SK-N-SH (cell line): ENCODE results near the gene FAM168A. TPM values are rescaled to one million over a fixed set of nuclear protein-coding genes. Genes with fewer than 3 reads are reported as not detected.

ENCODE experiments used
- CTCF ChIA-PET: fragments of 300-600, 350-600 bp; formaldehyde crosslinking; extraction: SDS; loops from one replicate; lab custom pipeline; 2021; lab: Yijun Ruan, JAX
- POLR2A ChIA-PET: fragments of 350-600 bp; sonication (Branson Sonifier 250); formaldehyde crosslinking; extraction: SDS; loops from one replicate; lab custom pipeline; 2020; ENCODE audit warnings: antibody characterized with exemption, inconsistent platforms; lab: Yijun Ruan, JAX
- DNase-seq: peaks from one replicate; pipeline ENCODE4 v3.0.0; 2012
- H2AFZ ChIP-seq: fragments of 200-600 bp; sonication (generic); 2 replicates; pipeline ENCODE4 v1.8.1; 2016; ENCODE audit warnings: antibody characterized with exemption, mild to moderate bottlenecking, low read depth
- H3F3A ChIP-seq: fragments of 200-600 bp; sonication (generic); replicated peaks from 2 replicates; pipeline ENCODE3; 2016; ENCODE audit warnings: antibody characterized with exemption, mild to moderate bottlenecking; ENCODE audit not compliant: insufficient read depth
- H3K27ac ChIP-seq, 2 experiments: fragments of 200-500 bp in 1 of 2; fragments of 200-600 bp in 1 of 2; sonication (Bioruptor generic) in 1 of 2; sonication (generic), shearing (Covaris generic) in 1 of 2; 2 replicates each; pipeline versions ENCODE4 v1.5.1 to v1.6.1; 2014 to 2016; ENCODE audit warnings: low read depth in 2 of 2, inconsistent platforms in 1 of 2, low read length in 1 of 2, mild to moderate bottlenecking in 1 of 2, mixed read lengths in 1 of 2
- H3K27me3 ChIP-seq: fragments of 200-600 bp; sonication (generic), shearing (Covaris generic); 2 replicates; pipeline ENCODE4 v1.6.1; 2016; ENCODE audit warnings: mixed run types; ENCODE audit not compliant: insufficient read depth
- H3K36me3 ChIP-seq, 2 experiments: fragments of 200-500 bp in 1 of 2; fragments of 200-600 bp in 1 of 2; sonication (Bioruptor generic) in 1 of 2; sonication (generic) in 1 of 2; replicated peaks in 1 of 2; 2 replicates each; pipeline versions ENCODE3 to v1.5.1; 2014 to 2016; ENCODE audit warnings: low read length in 1 of 2, mild to moderate bottlenecking in 1 of 2; ENCODE audit not compliant: insufficient read depth in 2 of 2, control insufficient read depth in 1 of 2
- H3K4me1 ChIP-seq, 2 experiments: fragments of 200-500 bp in 1 of 2; fragments of 200-600 bp in 1 of 2; sonication (Bioruptor generic) in 1 of 2; sonication (generic), shearing (Covaris generic) in 1 of 2; 2 replicates each; pipeline versions ENCODE4 v1.5.1 to v1.6.1; 2014 to 2016; ENCODE audit warnings: low read depth in 1 of 2, low read length in 1 of 2, mixed run types in 1 of 2; ENCODE audit not compliant: insufficient read depth in 2 of 2, control insufficient read depth in 1 of 2
- H3K4me2 ChIP-seq: fragments of 200-600 bp; sonication (generic), shearing (Covaris generic); 2 replicates; pipeline ENCODE4 v1.6.1; 2017; ENCODE audit warnings: mixed run types
- H3K4me3 ChIP-seq, 2 experiments: fragments of 200-500 bp in 1 of 2; fragments of 200-600 bp in 1 of 2; sonication (Bioruptor generic) in 1 of 2; sonication (generic), shearing (Covaris generic) in 1 of 2; 2 replicates each; pipeline versions ENCODE4 v1.5.1 to v1.8.1; 2014 to 2016; ENCODE audit warnings: low read depth in 2 of 2, inconsistent platforms in 1 of 2, low read length in 1 of 2, mild to moderate bottlenecking in 1 of 2, mixed read lengths in 1 of 2, moderate library complexity in 1 of 2
- H3K79me2 ChIP-seq: fragments of 200-600 bp; sonication (generic); 2 replicates; pipeline ENCODE4 v1.8.1; 2017; ENCODE audit warnings: mild to moderate bottlenecking; ENCODE audit not compliant: insufficient read depth
- H3K9ac ChIP-seq: fragments of 200-600 bp; sonication (generic); 2 replicates; pipeline ENCODE4 v1.6.1; 2017; ENCODE audit warnings: mixed run types
- H3K9me2 ChIP-seq: fragments of 200-600 bp; sonication (generic); 2 replicates; pipeline ENCODE4 v1.6.1; 2017; ENCODE audit warnings: mixed run types
- H3K9me3 ChIP-seq: fragments of 200-600 bp; sonication (generic); 2 replicates; pipeline ENCODE4 v1.6.1; 2017; ENCODE audit warnings: mixed run types, mild to moderate bottlenecking, moderate library complexity
- H4K20me1 ChIP-seq: fragments of 200-600 bp; sonication (generic); 2 replicates; pipeline ENCODE4 v1.6.1; 2017; ENCODE audit warnings: mild to moderate bottlenecking, mixed run types; ENCODE audit not compliant: insufficient read depth
- ELF1 ChIP-seq: IDR thresholded peaks from 2 replicates; pipeline ENCODE4 v1.4.0; 2012
- EP300 ChIP-seq, 2 experiments: IDR thresholded peaks; 2 replicates each; pipeline versions ENCODE4 v1.4.0 to v1.6.1; 2012; ENCODE audit warnings: borderline replicate concordance in 1 of 2, low read depth in 1 of 2, low read length in 1 of 2
- FOXM1 ChIP-seq: IDR thresholded peaks from 2 replicates; pipeline ENCODE4 v1.4.0; 2012; ENCODE audit warnings: low read depth, mild to moderate bottlenecking
- GATA2 ChIP-seq: sonication (generic); formaldehyde crosslinking; IDR thresholded peaks from 2 replicates; pipeline ENCODE4 v1.5.0; 2020; ENCODE audit warnings: mild to moderate bottlenecking, missing genetic modification reagents
- MEF2A ChIP-seq: IDR thresholded peaks from 2 replicates; pipeline ENCODE4 v1.4.0; 2012; ENCODE audit warnings: low read depth, borderline replicate concordance
- MXI1 ChIP-seq: IDR thresholded peaks from 2 replicates; pipeline ENCODE4 v1.6.1; 2012; ENCODE audit warnings: mild to moderate bottlenecking, low read depth, low read length, improper control_type of control experiment
- NFIC ChIP-seq: IDR thresholded peaks from 2 replicates; pipeline ENCODE4 v1.4.0; 2012; ENCODE audit warnings: borderline replicate concordance
- POLR2AphosphoS5 ChIP-seq: IDR thresholded peaks from 2 replicates; pipeline ENCODE4 v1.6.1; 2012; ENCODE audit warnings: low read depth, low read length
- RXRA ChIP-seq: IDR thresholded peaks from 2 replicates; pipeline ENCODE4 v1.4.0; 2012; ENCODE audit warnings: low read depth, mild to moderate bottlenecking, borderline replicate concordance
- SMC3 ChIP-seq: IDR thresholded peaks from 2 replicates; pipeline ENCODE4 v1.6.1; 2012; ENCODE audit warnings: low read depth, low read length, improper control_type of control experiment
- TAF1 ChIP-seq: IDR thresholded peaks from 2 replicates; pipeline ENCODE4 v1.6.1; 2012; ENCODE audit warnings: low read depth, mild to moderate bottlenecking, low read length, moderate library complexity, borderline replicate concordance
- TCF12 ChIP-seq: IDR thresholded peaks from 2 replicates; pipeline ENCODE4 v1.4.0; 2012
- TEAD4 ChIP-seq: IDR thresholded peaks from 2 replicates; pipeline ENCODE4 v1.4.0; 2012; ENCODE audit warnings: mild to moderate bottlenecking, borderline replicate concordance; ENCODE audit not compliant: insufficient read depth
- YY1 ChIP-seq: IDR thresholded peaks from 2 replicates; pipeline ENCODE4 v1.4.0; 2012; ENCODE audit warnings: low read depth, mild to moderate bottlenecking
- WGBS: methylation state at CpG from one replicate; pipeline ENCODE4 v1.1.6; 2017; ENCODE audit warnings: low lambda C conversion rate; 5-methylcytosine and 5-hydroxymethylcytosine counted together
- polyA plus RNA-seq, 3 experiments: library from polyadenylated mRNA; depleted of rRNA; stranded (reverse); fragments of >200 nt; gene quantifications; 2 replicates each; pipeline ENCODE4 v1.2.3, GENCODE V29; 2012
- TF ChIP-seq, protein P1 (sequence below): IDR thresholded peaks from 2 replicates; pipeline ENCODE4 v1.4.0; 2012; ENCODE audit warnings: low read depth, borderline replicate concordance
- TF ChIP-seq, protein P2 (sequence below): IDR thresholded peaks from 2 replicates; pipeline ENCODE4 v1.6.1; 2012; ENCODE audit warnings: mild to moderate bottlenecking, low read depth, low read length, moderate library complexity
- TF ChIP-seq, protein P3 (sequence below): fragments of 200-600 bp; sonication (generic); IDR thresholded peaks from 2 replicates; pipeline ENCODE4 v1.6.1; 2017; ENCODE audit warnings: antibody characterized with exemption, mild to moderate bottlenecking, moderate library complexity
- TF ChIP-seq, protein P4 (sequence below): fragments of 150-350 bp; IDR thresholded peaks from 2 replicates; pipeline ENCODE4 v1.6.1; 2016; ENCODE audit warnings: mild to moderate bottlenecking, low read depth, low read length
- TF ChIP-seq, protein P5 (sequence below): IDR thresholded peaks from 2 replicates; pipeline ENCODE4; 2012

Gene FAM168A
- polyA plus RNA-seq, 1 of the 3 experiments (the other 2 are of a cell fraction): 17.8 TPM

DNA sequence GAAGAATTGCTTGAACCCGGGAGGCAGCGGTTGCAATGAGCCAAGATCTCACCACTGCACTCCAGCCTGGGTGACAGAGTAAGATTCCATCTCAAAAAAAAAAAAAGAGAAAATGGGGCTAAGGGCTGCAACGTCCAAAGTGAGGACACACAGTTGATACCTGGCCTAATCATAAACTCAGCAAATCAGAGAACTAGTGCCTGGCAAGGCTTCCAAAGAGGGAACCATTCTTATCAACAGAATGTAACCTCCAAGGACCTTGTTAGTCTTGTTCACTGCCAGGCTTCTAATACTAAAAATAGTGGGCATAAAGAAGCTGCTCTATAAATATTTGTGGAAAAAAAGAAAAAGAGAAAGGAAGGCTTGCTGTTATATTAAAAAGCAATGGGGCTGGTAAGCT is 42.3 kb downstream of the FAM168A start:
- Histone ChIP-seq H3K27me3 (no peaks in the 10 kb centered on the region), H3K27ac (no peak overlapping the region)
- TF ChIP-seq MEF2A (no peak), NFIC (no peak), TCF12 (no peak), ELF1 (no peak), GATA2 (CRISPR knock-in tag) (no peak), RXRA (no peak), YY1 (no peak), EP300 (IDR thresholded peaks at IDR 0.05; ENCODE audit: borderline replicate concordance in 1 of 2, low read depth in 1 of 2, low read length in 1 of 2) (no peak), SMC3 (no peak), POLR2AphosphoS5 (no peak), TEAD4 (no peak), FOXM1 (no peak), TAF1 (no peak), MXI1 (no peak)
- TF ChIP-seq, protein P1, sequence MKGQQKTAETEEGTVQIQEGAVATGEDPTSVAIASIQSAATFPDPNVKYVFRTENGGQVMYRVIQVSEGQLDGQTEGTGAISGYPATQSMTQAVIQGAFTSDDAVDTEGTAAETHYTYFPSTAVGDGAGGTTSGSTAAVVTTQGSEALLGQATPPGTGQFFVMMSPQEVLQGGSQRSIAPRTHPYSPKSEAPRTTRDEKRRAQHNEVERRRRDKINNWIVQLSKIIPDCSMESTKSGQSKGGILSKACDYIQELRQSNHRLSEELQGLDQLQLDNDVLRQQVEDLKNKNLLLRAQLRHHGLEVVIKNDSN: no peak
- TF ChIP-seq, protein P2, sequence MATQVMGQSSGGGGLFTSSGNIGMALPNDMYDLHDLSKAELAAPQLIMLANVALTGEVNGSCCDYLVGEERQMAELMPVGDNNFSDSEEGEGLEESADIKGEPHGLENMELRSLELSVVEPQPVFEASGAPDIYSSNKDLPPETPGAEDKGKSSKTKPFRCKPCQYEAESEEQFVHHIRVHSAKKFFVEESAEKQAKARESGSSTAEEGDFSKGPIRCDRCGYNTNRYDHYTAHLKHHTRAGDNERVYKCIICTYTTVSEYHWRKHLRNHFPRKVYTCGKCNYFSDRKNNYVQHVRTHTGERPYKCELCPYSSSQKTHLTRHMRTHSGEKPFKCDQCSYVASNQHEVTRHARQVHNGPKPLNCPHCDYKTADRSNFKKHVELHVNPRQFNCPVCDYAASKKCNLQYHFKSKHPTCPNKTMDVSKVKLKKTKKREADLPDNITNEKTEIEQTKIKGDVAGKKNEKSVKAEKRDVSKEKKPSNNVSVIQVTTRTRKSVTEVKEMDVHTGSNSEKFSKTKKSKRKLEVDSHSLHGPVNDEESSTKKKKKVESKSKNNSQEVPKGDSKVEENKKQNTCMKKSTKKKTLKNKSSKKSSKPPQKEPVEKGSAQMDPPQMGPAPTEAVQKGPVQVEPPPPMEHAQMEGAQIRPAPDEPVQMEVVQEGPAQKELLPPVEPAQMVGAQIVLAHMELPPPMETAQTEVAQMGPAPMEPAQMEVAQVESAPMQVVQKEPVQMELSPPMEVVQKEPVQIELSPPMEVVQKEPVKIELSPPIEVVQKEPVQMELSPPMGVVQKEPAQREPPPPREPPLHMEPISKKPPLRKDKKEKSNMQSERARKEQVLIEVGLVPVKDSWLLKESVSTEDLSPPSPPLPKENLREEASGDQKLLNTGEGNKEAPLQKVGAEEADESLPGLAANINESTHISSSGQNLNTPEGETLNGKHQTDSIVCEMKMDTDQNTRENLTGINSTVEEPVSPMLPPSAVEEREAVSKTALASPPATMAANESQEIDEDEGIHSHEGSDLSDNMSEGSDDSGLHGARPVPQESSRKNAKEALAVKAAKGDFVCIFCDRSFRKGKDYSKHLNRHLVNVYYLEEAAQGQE: no peak
- TF ChIP-seq, protein P3, sequence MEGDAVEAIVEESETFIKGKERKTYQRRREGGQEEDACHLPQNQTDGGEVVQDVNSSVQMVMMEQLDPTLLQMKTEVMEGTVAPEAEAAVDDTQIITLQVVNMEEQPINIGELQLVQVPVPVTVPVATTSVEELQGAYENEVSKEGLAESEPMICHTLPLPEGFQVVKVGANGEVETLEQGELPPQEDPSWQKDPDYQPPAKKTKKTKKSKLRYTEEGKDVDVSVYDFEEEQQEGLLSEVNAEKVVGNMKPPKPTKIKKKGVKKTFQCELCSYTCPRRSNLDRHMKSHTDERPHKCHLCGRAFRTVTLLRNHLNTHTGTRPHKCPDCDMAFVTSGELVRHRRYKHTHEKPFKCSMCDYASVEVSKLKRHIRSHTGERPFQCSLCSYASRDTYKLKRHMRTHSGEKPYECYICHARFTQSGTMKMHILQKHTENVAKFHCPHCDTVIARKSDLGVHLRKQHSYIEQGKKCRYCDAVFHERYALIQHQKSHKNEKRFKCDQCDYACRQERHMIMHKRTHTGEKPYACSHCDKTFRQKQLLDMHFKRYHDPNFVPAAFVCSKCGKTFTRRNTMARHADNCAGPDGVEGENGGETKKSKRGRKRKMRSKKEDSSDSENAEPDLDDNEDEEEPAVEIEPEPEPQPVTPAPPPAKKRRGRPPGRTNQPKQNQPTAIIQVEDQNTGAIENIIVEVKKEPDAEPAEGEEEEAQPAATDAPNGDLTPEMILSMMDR: no peak
- TF ChIP-seq, protein P4, sequence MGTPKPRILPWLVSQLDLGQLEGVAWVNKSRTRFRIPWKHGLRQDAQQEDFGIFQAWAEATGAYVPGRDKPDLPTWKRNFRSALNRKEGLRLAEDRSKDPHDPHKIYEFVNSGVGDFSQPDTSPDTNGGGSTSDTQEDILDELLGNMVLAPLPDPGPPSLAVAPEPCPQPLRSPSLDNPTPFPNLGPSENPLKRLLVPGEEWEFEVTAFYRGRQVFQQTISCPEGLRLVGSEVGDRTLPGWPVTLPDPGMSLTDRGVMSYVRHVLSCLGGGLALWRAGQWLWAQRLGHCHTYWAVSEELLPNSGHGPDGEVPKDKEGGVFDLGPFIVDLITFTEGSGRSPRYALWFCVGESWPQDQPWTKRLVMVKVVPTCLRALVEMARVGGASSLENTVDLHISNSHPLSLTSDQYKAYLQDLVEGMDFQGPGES: no peak
- TF ChIP-seq, protein P5, sequence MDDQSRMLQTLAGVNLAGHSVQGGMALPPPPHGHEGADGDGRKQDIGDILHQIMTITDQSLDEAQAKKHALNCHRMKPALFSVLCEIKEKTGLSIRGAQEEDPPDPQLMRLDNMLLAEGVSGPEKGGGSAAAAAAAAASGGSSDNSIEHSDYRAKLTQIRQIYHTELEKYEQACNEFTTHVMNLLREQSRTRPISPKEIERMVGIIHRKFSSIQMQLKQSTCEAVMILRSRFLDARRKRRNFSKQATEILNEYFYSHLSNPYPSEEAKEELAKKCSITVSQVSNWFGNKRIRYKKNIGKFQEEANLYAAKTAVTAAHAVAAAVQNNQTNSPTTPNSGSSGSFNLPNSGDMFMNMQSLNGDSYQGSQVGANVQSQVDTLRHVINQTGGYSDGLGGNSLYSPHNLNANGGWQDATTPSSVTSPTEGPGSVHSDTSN: no peak
- TF ChIP-seq, all 33 proteins: peak for 0
- Histone ChIP-seq H2AFZ (no peak overlapping the region), H3F3A (peaks cover 7% of the 10 kb centered on the region), H3K4me1 (peaks cover 0 to 2% of the 10 kb centered on the region in 2 experiments; a peak in 3 of 4 replicates), H3K9me3 (no peaks in the 10 kb centered on the region), H3K9me2 (no peaks in the 10 kb centered on the region), H3K4me3 (no peak overlapping the region), H3K4me2 (no peak overlapping the region), H3K79me2 (peaks cover 48% of the 10 kb centered on the region), H4K20me1 (no peaks in the 10 kb centered on the region), H3K36me3 (peaks cover 0 to 11% of the 10 kb centered on the region in 2 experiments), H3K9ac (no peak overlapping the region)
- CTCF ChIA-PET: no interaction called here
- no peak for DNase-seq
- WGBS: 91% methylated on average over 3 of the region's 3 CpGs
- POLR2A ChIA-PET: no interaction called here
